HEK293 (cell line): ENCODE results near the gene P2RX4.
"Not testable (repeated sequence)": the region's sequence is repeated elsewhere in the genome, so short reads cannot be mapped to it uniquely, and the experiment has no call there.

Source experiments
- CTCF ChIA-PET: fragments of 350-600 bp; formaldehyde crosslinking; extraction: SDS; loops from one replicate; lab custom pipeline; 2021; ENCODE audit warnings: antibody characterized with exemption; lab: Yijun Ruan, JAX
- POLR2A ChIA-PET: fragments of 300-600 bp; formaldehyde crosslinking; extraction: SDS; loops from one replicate; lab custom pipeline; 2020; ENCODE audit warnings: antibody characterized with exemption, inconsistent platforms; lab: Yijun Ruan, JAX
- H3K27ac ChIP-seq: fragments of 200-500 bp; sonication (Bioruptor generic); 2 replicates; pipeline ENCODE4 v1.5.1; 2014; ENCODE audit warnings: low read depth, low read length, control low read depth, inconsistent platforms; ENCODE audit errors: extremely low read depth
- H3K36me3 ChIP-seq, 2 experiments: fragments of 200-500 bp in 1 of 2; sonication (Bioruptor generic) in 1 of 2; 1 replicate in 1 of 2; 2 replicates in 1 of 2; pipeline ENCODE4 v1.5.1; 2014 to 2017; ENCODE audit warnings: inconsistent platforms in 2 of 2, low read length in 2 of 2; ENCODE audit not compliant: control insufficient read depth in 2 of 2, insufficient read depth in 1 of 2
- H3K4me1 ChIP-seq: fragments of 200-500 bp; sonication (Bioruptor generic); 2 replicates; pipeline ENCODE4 v1.5.1; 2014; ENCODE audit warnings: mild to moderate bottlenecking, low read length, inconsistent platforms; ENCODE audit not compliant: control insufficient read depth, insufficient read depth
- H3K4me3 ChIP-seq: 2 replicates; pipeline ENCODE4 v1.5.1; 2011; ENCODE audit warnings: low read depth, mild to moderate bottlenecking, control low read depth, low read length, moderate library complexity
- H3K9me3 ChIP-seq: fragments of 200-500 bp; sonication (Bioruptor generic); 2 replicates; pipeline ENCODE4 v1.5.1; 2014; ENCODE audit warnings: low read depth, low read length, inconsistent platforms; ENCODE audit not compliant: control insufficient read depth, insufficient read depth
- EGR2 ChIP-seq: fragments of 450-650 bp; formaldehyde crosslinking; IDR thresholded peaks from 2 replicates; pipeline ENCODE4 v1.5.1; 2016; ENCODE audit warnings: low read depth, missing biosample characterization, missing genetic modification characterization
- KLF16 ChIP-seq: fragments of 450-650 bp; formaldehyde crosslinking; IDR thresholded peaks from 2 replicates; pipeline ENCODE4 v1.5.1; 2017; ENCODE audit warnings: missing biosample characterization, missing genetic modification characterization
- OSR2 ChIP-seq: fragments of 450-650 bp; formaldehyde crosslinking; IDR thresholded peaks from 2 replicates; pipeline ENCODE4 v1.5.1; 2016; ENCODE audit warnings: missing biosample characterization, missing genetic modification characterization
- SCRT1 ChIP-seq: fragments of 450-650 bp; formaldehyde crosslinking; IDR thresholded peaks from 2 replicates; pipeline ENCODE4 v1.5.1; 2016; ENCODE audit warnings: missing biosample characterization, missing genetic modification characterization, borderline replicate concordance
- SP3 ChIP-seq: fragments of 450-650 bp; formaldehyde crosslinking; IDR thresholded peaks from 2 replicates; pipeline ENCODE4 v1.5.1; 2016; ENCODE audit warnings: missing biosample characterization, missing genetic modification characterization
- SP7 ChIP-seq: fragments of 450-650 bp; formaldehyde crosslinking; IDR thresholded peaks from 2 replicates; pipeline ENCODE4 v1.5.1; 2016; ENCODE audit warnings: missing biosample characterization, missing genetic modification characterization
- WT1 ChIP-seq: fragments of 450-650 bp; formaldehyde crosslinking; IDR thresholded peaks from 2 replicates; pipeline ENCODE4 v1.5.1; 2016; ENCODE audit warnings: missing biosample characterization, missing genetic modification characterization
- ZIC2 ChIP-seq: fragments of 450-650 bp; formaldehyde crosslinking; IDR thresholded peaks from 2 replicates; pipeline ENCODE4 v1.5.1; 2016; ENCODE audit warnings: missing biosample characterization, missing genetic modification characterization
- ZNF146 ChIP-seq: fragments of 450-650 bp; formaldehyde crosslinking; IDR thresholded peaks from 2 replicates; pipeline ENCODE4 v1.5.1; 2016; ENCODE audit warnings: missing biosample characterization, missing genetic modification characterization
- ZNF2 ChIP-seq: fragments of 450-650 bp; formaldehyde crosslinking; IDR thresholded peaks from 2 replicates; pipeline ENCODE4 v1.5.1; 2016; ENCODE audit warnings: missing biosample characterization, missing genetic modification characterization
- ZNF266 ChIP-seq: fragments of 450-650 bp; formaldehyde crosslinking; IDR thresholded peaks from 2 replicates; pipeline ENCODE4 v1.5.1; 2016; ENCODE audit warnings: missing biosample characterization, missing genetic modification characterization, low read depth
- ZNF76 ChIP-seq: fragments of 450-650 bp; formaldehyde crosslinking; IDR thresholded peaks from 2 replicates; pipeline ENCODE4; 2016; ENCODE audit warnings: low read depth, missing biosample characterization, missing genetic modification characterization, borderline replicate concordance
- ZNF768 ChIP-seq: fragments of 450-650 bp; formaldehyde crosslinking; IDR thresholded peaks from 2 replicates; pipeline ENCODE4 v1.5.1; 2018; ENCODE audit warnings: missing biosample characterization, mild to moderate bottlenecking, missing genetic modification characterization
- ZNF791 ChIP-seq: fragments of 450-650 bp; formaldehyde crosslinking; IDR thresholded peaks from 2 replicates; pipeline ENCODE4 v1.5.1; 2016; ENCODE audit warnings: missing biosample characterization, missing genetic modification characterization
- ZNF792 ChIP-seq: fragments of 450-650 bp; formaldehyde crosslinking; IDR thresholded peaks from 2 replicates; pipeline ENCODE4 v1.5.1; 2016; ENCODE audit warnings: missing biosample characterization, missing genetic modification characterization
- TF ChIP-seq, protein P1 (sequence below): fragments of 450-650 bp; formaldehyde crosslinking; IDR thresholded peaks from 2 replicates; pipeline ENCODE4 v1.5.1; 2016; ENCODE audit warnings: missing biosample characterization, missing genetic modification characterization
- TF ChIP-seq, protein P2 (sequence below): fragments of 450-650 bp; formaldehyde crosslinking; IDR thresholded peaks from 2 replicates; pipeline ENCODE4 v1.5.1; 2017; ENCODE audit warnings: missing biosample characterization, missing genetic modification characterization
- TF ChIP-seq, protein P3 (sequence below): fragments of 450-650 bp; formaldehyde crosslinking; IDR thresholded peaks from 2 replicates; pipeline ENCODE4 v1.5.1; 2016; ENCODE audit warnings: missing biosample characterization, missing genetic modification characterization
- TF ChIP-seq, protein P4 (sequence below): fragments of 450-650 bp; formaldehyde crosslinking; IDR thresholded peaks from 2 replicates; pipeline ENCODE4 v1.5.1; 2016; ENCODE audit warnings: missing biosample characterization, missing genetic modification characterization
- TF ChIP-seq, protein P5 (sequence below): fragments of 450-650 bp; formaldehyde crosslinking; IDR thresholded peaks from 2 replicates; pipeline ENCODE4 v1.5.1; 2016; ENCODE audit warnings: missing biosample characterization, missing genetic modification characterization
- TF ChIP-seq, protein P6 (sequence below): fragments of 450-650 bp; formaldehyde crosslinking; IDR thresholded peaks from 2 replicates; pipeline ENCODE4 v1.5.1; 2016; ENCODE audit warnings: missing biosample characterization, missing genetic modification characterization

Gene P2RX4

DNA sequence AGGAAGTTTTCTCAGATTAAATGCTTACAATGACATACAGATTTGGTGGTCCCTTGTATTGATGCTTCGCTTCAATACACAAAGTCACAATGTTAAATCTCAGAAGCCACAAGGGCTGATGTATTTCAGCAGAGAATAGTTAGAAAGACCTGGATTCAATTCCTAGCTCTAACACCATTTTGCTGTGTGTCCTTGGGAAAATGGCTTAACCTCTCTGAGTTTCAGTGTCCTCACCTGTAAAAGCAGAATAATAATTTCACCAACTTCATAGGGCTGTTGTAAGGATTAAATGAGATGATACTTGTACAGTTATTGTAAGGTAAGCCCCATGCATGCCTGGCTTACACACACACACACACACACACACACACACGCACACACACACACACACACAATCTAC, 46.9 kb upstream of the P2RX4 start:
- TF ChIP-seq KLF16 (tag by site-specific recombination) = no peak
- TF ChIP-seq ZNF146 (tag by site-specific recombination) = no peak
- TF ChIP-seq, protein P1, sequence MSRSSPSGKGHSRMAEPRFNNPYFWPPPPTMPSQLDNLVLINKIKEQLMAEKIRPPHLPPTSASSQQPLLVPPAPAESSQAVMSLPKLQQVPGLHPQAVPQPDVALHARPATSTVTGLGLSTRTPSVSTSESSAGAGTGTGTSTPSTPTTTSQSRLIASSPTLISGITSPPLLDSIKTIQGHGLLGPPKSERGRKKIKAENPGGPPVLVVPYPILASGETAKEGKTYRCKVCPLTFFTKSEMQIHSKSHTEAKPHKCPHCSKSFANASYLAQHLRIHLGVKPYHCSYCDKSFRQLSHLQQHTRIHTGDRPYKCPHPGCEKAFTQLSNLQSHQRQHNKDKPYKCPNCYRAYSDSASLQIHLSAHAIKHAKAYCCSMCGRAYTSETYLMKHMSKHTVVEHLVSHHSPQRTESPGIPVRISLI (tag by site-specific recombination) = no peak
- TF ChIP-seq, protein P2, sequence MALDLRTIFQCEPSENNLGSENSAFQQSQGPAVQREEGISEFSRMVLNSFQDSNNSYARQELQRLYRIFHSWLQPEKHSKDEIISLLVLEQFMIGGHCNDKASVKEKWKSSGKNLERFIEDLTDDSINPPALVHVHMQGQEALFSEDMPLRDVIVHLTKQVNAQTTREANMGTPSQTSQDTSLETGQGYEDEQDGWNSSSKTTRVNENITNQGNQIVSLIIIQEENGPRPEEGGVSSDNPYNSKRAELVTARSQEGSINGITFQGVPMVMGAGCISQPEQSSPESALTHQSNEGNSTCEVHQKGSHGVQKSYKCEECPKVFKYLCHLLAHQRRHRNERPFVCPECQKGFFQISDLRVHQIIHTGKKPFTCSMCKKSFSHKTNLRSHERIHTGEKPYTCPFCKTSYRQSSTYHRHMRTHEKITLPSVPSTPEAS (tag by site-specific recombination) = peak; percentile 61; the same call in 1 of the 2 replicates
- TF ChIP-seq OSR2 (tag by site-specific recombination) = no peak
- TF ChIP-seq, protein P3, sequence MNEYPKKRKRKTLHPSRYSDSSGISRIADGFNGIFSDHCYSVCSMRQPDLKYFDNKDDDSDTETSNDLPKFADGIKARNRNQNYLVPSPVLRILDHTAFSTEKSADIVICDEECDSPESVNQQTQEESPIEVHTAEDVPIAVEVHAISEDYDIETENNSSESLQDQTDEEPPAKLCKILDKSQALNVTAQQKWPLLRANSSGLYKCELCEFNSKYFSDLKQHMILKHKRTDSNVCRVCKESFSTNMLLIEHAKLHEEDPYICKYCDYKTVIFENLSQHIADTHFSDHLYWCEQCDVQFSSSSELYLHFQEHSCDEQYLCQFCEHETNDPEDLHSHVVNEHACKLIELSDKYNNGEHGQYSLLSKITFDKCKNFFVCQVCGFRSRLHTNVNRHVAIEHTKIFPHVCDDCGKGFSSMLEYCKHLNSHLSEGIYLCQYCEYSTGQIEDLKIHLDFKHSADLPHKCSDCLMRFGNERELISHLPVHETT (tag by site-specific recombination) = no peak
- no peak for TF ChIP-seq ZNF2 (tag by site-specific recombination)
- TF ChIP-seq SP3 (tag by site-specific recombination) = no peak
- TF ChIP-seq ZNF768 (tag by site-specific recombination) = peak; percentile 85
- ChIA-PET CTCF (no interaction called here), POLR2A (no interaction called here)
- Histone ChIP-seq H3K36me3 (no peaks in the 10 kb centered on the region), H3K4me3 (no peak overlapping the region), H3K4me1 (no peaks in the 10 kb centered on the region), H3K27ac (no peak overlapping the region), H3K9me3 (no peaks in the 10 kb centered on the region)

DNA sequence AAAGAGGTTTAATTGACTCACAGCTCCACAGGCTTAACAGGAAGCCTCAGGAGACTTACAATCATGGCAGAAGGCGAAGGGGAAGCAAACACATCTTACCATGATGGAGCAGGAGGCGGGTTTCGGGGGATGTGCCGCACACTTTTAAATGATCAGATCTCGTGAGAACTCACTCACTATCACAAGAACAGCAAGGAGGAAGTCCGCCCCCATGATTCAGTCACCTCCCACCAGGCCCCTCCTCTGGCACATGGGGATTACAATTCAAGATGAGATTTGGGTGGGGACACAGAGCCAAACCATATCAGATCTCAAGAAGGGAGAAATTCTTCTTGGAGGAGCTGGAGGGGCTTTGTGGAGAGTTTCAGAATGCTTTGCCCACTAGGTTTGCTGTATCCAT, 45.1 kb upstream of the P2RX4 start:
- H3K27ac ChIP-seq, H3K9me3 ChIP-seq, H3K4me3 ChIP-seq, H3K4me1 ChIP-seq, H3K36me3 ChIP-seq, POLR2A ChIA-PET: not testable (repeated sequence)
- CTCF ChIA-PET = interaction anchor here (0.6 kb wide), 1 partner anchor 117 kb away, joined by 4 read pairs; no protein-coding TSS in a partner anchor

DNA sequence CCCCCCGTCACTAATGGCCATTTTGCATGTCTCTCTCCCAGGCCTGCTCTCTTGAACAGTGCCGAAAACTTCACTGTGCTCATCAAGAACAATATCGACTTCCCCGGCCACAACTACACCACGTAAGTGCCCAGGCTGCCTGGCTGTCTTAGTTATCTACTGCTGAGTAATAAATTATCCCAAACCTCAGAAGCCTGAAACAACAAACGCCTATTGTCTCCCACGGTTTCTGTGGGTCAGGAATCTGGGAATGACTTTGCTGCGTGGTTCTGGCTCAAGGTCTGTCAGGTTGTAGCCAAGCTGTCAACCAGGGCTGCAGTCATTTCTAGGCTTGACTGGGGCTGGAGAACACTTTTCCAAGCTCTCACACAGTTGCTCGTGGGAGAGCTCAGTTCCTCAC, 44.6 kb upstream of the P2RX4 start:
- CTCF ChIA-PET = interaction anchor here (0.6 kb wide), 1 partner anchor 117 kb away, joined by 4 read pairs; no protein-coding TSS in a partner anchor
- no peaks in the 10 kb centered on the region for H3K4me1 ChIP-seq
- no peaks in the 10 kb centered on the region for H3K9me3 ChIP-seq
- H3K36me3 ChIP-seq = no peaks in the 10 kb centered on the region
- POLR2A ChIA-PET = no interaction called here
- no peak overlapping the region for H3K27ac ChIP-seq
- no peak overlapping the region for H3K4me3 ChIP-seq
- TF ChIP-seq ZNF791 (tag by site-specific recombination) = no peak
- TF ChIP-seq SCRT1 (tag by site-specific recombination) = no peak
- TF ChIP-seq, protein P4, sequence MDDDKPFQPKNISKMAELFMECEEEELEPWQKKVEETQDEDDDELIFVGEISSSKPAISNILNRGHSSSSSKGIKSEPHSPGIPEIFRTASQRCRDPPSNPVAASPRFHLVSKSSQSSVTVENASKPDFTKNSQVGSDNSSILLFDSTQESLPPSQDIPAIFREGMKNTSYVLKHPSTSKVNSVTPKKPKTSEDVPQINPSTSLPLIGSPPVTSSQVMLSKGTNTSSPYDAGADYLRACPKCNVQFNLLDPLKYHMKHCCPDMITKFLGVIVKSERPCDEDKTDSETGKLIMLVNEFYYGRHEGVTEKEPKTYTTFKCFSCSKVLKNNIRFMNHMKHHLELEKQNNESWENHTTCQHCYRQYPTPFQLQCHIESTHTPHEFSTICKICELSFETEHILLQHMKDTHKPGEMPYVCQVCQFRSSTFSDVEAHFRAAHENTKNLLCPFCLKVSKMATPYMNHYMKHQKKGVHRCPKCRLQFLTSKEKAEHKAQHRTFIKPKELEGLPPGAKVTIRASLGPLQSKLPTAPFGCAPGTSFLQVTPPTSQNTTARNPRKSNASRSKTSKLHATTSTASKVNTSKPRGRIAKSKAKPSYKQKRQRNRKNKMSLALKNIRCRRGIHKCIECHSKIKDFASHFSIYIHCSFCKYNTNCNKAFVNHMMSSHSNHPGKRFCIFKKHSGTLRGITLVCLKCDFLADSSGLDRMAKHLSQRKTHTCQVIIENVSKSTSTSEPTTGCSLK = no peak
- TF ChIP-seq ZIC2 (tag by site-specific recombination) = no peak
- TF ChIP-seq ZNF76 (tag by site-specific recombination) = no peak
- TF ChIP-seq WT1 (tag by site-specific recombination) = no peak
- no peak for TF ChIP-seq ZNF266 (tag by site-specific recombination)
- TF ChIP-seq, protein P5, sequence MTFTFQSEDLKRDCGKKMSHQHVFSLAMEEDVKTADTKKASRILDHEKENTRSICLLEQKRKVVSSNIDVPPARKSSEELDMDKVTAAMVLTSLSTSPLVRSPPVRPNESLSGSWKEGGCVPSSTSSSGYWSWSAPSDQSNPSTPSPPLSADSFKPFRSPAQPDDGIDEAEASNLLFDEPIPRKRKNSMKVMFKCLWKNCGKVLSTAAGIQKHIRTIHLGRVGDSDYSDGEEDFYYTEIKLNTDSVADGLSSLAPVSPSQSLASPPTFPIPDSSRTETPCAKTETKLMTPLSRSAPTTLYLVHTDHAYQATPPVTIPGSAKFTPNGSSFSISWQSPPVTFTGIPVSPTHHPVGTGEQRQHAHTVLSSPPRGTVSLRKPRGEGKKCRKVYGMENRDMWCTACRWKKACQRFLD (tag by site-specific recombination) = no peak
- no peak for TF ChIP-seq ZNF792
- TF ChIP-seq, protein P6, sequence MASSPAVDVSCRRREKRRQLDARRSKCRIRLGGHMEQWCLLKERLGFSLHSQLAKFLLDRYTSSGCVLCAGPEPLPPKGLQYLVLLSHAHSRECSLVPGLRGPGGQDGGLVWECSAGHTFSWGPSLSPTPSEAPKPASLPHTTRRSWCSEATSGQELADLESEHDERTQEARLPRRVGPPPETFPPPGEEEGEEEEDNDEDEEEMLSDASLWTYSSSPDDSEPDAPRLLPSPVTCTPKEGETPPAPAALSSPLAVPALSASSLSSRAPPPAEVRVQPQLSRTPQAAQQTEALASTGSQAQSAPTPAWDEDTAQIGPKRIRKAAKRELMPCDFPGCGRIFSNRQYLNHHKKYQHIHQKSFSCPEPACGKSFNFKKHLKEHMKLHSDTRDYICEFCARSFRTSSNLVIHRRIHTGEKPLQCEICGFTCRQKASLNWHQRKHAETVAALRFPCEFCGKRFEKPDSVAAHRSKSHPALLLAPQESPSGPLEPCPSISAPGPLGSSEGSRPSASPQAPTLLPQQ (tag by site-specific recombination) = no peak
- TF ChIP-seq EGR2 (tag by site-specific recombination) = peak; percentile 67
- TF ChIP-seq SP7 (tag by site-specific recombination) = no peak
